GM23338 (cell line): ENCODE measurements around the gene EPPIN. TPM values are rescaled to one million over a fixed set of nuclear protein-coding genes. Genes with fewer than 3 reads are reported as not detected.

Source experiments
- ATAC-seq: fragments of 200-7000 bp; cut with Tn5 transposase; 3 replicates; pipeline ENCODE4 v1.9.1; 2020
- DNase-seq: peaks from one replicate; pipeline ENCODE4 v3.0.0-alpha.2; 2015; ENCODE audit warnings: low spot score
- H2AFZ ChIP-seq: fragments of 200-600 bp; sonication (generic); 2 replicates; pipeline ENCODE4 v1.8.0; 2016; ENCODE audit warnings: antibody characterized with exemption, mild to moderate bottlenecking, moderate library complexity
- H3F3A ChIP-seq: fragments of 200-600 bp; sonication (generic); replicated peaks from 2 replicates; pipeline ENCODE4 v1.8.0; 2017; ENCODE audit warnings: antibody characterized with exemption, mixed run types, low read depth
- H3K27ac ChIP-seq: fragments of 200-600 bp; sonication (generic); 2 replicates; pipeline ENCODE4 v1.6.1; 2016; ENCODE audit warnings: low read depth
- H3K27me3 ChIP-seq: fragments of 200-600 bp; sonication (generic); 2 replicates; pipeline ENCODE4 v1.8.0; 2016; ENCODE audit warnings: mild to moderate bottlenecking, mixed run types, moderate library complexity; ENCODE audit not compliant: insufficient read depth
- H3K36me3 ChIP-seq: fragments of 200-600 bp; sonication (generic); 2 replicates; pipeline ENCODE4 v1.8.0; 2016; ENCODE audit warnings: mild to moderate bottlenecking; ENCODE audit not compliant: insufficient read depth
- H3K4me1 ChIP-seq: fragments of 200-600 bp; sonication (generic); 2 replicates; pipeline ENCODE4 v1.8.0; 2016; ENCODE audit warnings: mild to moderate bottlenecking, moderate library complexity; ENCODE audit not compliant: insufficient read depth
- H3K4me2 ChIP-seq: fragments of 200-600 bp; sonication (generic); 2 replicates; pipeline ENCODE4 v1.7.1; 2017; ENCODE audit warnings: mixed run types
- H3K4me3 ChIP-seq: fragments of 200-600 bp; sonication (generic); 2 replicates; pipeline ENCODE4 v1.6.1; 2016; ENCODE audit warnings: mixed run types
- H3K79me2 ChIP-seq: fragments of 200-600 bp; sonication (generic); replicated peaks from 2 replicates; pipeline ENCODE4 v1.8.0; 2017; ENCODE audit warnings: mild to moderate bottlenecking; ENCODE audit not compliant: insufficient read depth
- H3K9me2 ChIP-seq: fragments of 200-600 bp; sonication (generic); 2 replicates; pipeline ENCODE4 v1.8.0; 2017; ENCODE audit not compliant: insufficient read depth
- H4K20me1 ChIP-seq: fragments of 200-600 bp; sonication (generic); replicated peaks from 2 replicates; pipeline ENCODE4 v1.8.0; 2017; ENCODE audit warnings: mild to moderate bottlenecking; ENCODE audit not compliant: insufficient read depth
- H3K27ac Mint-ChIP-seq: 2 replicates; pipeline ENCODE4 v1.8.0; 2020; ENCODE audit warnings: inconsistent platforms, mild to moderate bottlenecking, moderate library complexity, mixed read lengths
- H3K27me3 Mint-ChIP-seq: 3 replicates; pipeline ENCODE4 v1.8.0; 2022; ENCODE audit warnings: low read depth, mild to moderate bottlenecking, moderate library complexity, mixed read lengths, inconsistent platforms; ENCODE audit not compliant: insufficient read depth, poor library complexity
- H3K36me3 Mint-ChIP-seq: 3 replicates; pipeline ENCODE4 v1.8.0; 2021; ENCODE audit warnings: low read depth, mild to moderate bottlenecking, inconsistent platforms, moderate library complexity, mixed read lengths
- H3K4me1 Mint-ChIP-seq: 3 replicates; pipeline ENCODE4 v1.8.0; 2020; ENCODE audit warnings: mild to moderate bottlenecking, inconsistent platforms, mixed read lengths
- H3K4me3 Mint-ChIP-seq: 3 replicates; pipeline ENCODE4 v1.8.0; 2021; ENCODE audit warnings: moderate library complexity, mild to moderate bottlenecking, inconsistent platforms, mixed read lengths
- H3K9me3 Mint-ChIP-seq: 3 replicates; pipeline ENCODE4 v1.8.0; 2020; ENCODE audit warnings: moderate library complexity, mild to moderate bottlenecking, inconsistent platforms, mixed read lengths
- EZH2 ChIP-seq: fragments of 200-600 bp; sonication (generic); IDR thresholded peaks from one replicate; pipeline ENCODE4 v1.8.0; 2017; ENCODE audit warnings: antibody characterized with exemption, mild to moderate bottlenecking, low read depth; ENCODE audit not compliant: unreplicated experiment
- EZH2phosphoT487 ChIP-seq: fragments of 200-600 bp; sonication (generic); IDR thresholded peaks from one replicate; pipeline ENCODE4 v1.8.1; 2018; ENCODE audit warnings: antibody characterized with exemption; ENCODE audit not compliant: unreplicated experiment
- JUNB ChIP-seq: IDR thresholded peaks from one replicate; pipeline ENCODE4 v1.6.1; 2016; ENCODE audit warnings: antibody characterized with exemption; ENCODE audit not compliant: unreplicated experiment
- NANOG ChIP-seq: IDR thresholded peaks from 2 replicates; pipeline ENCODE4 v1.6.1; 2016; ENCODE audit warnings: antibody characterized with exemption, borderline replicate concordance
- POLR2AphosphoS5 ChIP-seq: IDR thresholded peaks from 2 replicates; pipeline ENCODE4 v1.6.1; 2016; ENCODE audit warnings: antibody characterized with exemption, low read depth
- STAT1 ChIP-seq: IDR thresholded peaks from one replicate; pipeline ENCODE4 v1.6.1; 2016; ENCODE audit warnings: antibody characterized with exemption; ENCODE audit not compliant: unreplicated experiment
- ZNF114 ChIP-seq: fragments of 250-450 bp; sonication (Bioruptor Pico); IDR thresholded peaks from 2 replicates; pipeline ENCODE4 v1.5.0; 2020; ENCODE audit warnings: mild to moderate bottlenecking, moderate library complexity
- ZNF331 ChIP-seq: fragments of 250-450 bp; sonication (Bioruptor Pico); IDR thresholded peaks from 2 replicates; pipeline ENCODE4 v1.5.0; 2020; ENCODE audit warnings: low read depth, mild to moderate bottlenecking, moderate library complexity
- polyA plus RNA-seq: library from polyadenylated mRNA; unstranded; fragments of >200 nt; fragmentation: Nextera tagmentation; extraction: Ambion mirVana; gene quantifications from 2 replicates; pipeline ENCODE4 v1.2.1, GENCODE V29; 2016
- total RNA-seq: library from RNA; depleted of rRNA; stranded (reverse); fragments of >200 nt; shearing (Covaris generic); gene quantifications from 2 replicates; pipeline ENCODE4 v1.2.3, GENCODE V29; 2014
- TF ChIP-seq, protein P1 (sequence below): IDR thresholded peaks from 2 replicates; pipeline ENCODE4 v1.6.1; 2016; ENCODE audit warnings: antibody characterized with exemption
- TF ChIP-seq, protein P2 (sequence below), 2 experiments: fragments of 200-600 bp in 1 of 2; sonication (generic) in 1 of 2; conservative IDR thresholded peaks; 2 replicates each; pipeline versions ENCODE4 v1.5.1 to v1.6.1; 2016 to 2017; ENCODE audit warnings: antibody characterized with exemption in 2 of 2, low read depth in 2 of 2, mild to moderate bottlenecking in 2 of 2, moderate library complexity in 1 of 2
- TF ChIP-seq, protein P3 (sequence below): IDR thresholded peaks from one replicate; pipeline ENCODE4 v1.6.1; 2018; ENCODE audit warnings: antibody characterized with exemption; ENCODE audit not compliant: unreplicated experiment

The EPPIN gene
- total and polyA plus RNA-seq, 2 experiments from 2014 or later = 0.78 TPM; not detected in 1

DNA sequence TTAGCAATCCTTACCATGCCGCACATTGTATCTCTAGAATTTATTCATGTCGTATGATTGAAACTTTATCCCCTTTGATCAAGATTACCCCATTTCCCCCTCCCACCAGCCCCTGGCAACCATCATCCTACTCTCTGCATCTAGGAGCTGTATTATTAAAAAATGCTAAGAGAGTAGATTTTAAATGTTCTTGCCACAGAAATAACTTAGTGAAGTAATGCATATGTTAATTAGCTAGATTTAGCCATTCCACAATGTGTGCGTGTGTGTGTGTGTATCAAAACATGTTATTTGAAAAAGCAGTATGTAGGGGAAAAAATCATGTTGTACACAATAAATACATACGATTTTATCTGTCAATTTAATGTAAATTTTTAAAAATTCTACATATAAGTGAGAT lies 19.9 kb downstream of the EPPIN start (continued):
- TF ChIP-seq, protein P1, sequence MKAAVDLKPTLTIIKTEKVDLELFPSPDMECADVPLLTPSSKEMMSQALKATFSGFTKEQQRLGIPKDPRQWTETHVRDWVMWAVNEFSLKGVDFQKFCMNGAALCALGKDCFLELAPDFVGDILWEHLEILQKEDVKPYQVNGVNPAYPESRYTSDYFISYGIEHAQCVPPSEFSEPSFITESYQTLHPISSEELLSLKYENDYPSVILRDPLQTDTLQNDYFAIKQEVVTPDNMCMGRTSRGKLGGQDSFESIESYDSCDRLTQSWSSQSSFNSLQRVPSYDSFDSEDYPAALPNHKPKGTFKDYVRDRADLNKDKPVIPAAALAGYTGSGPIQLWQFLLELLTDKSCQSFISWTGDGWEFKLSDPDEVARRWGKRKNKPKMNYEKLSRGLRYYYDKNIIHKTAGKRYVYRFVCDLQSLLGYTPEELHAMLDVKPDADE = no peak
- TF ChIP-seq, protein P2, sequence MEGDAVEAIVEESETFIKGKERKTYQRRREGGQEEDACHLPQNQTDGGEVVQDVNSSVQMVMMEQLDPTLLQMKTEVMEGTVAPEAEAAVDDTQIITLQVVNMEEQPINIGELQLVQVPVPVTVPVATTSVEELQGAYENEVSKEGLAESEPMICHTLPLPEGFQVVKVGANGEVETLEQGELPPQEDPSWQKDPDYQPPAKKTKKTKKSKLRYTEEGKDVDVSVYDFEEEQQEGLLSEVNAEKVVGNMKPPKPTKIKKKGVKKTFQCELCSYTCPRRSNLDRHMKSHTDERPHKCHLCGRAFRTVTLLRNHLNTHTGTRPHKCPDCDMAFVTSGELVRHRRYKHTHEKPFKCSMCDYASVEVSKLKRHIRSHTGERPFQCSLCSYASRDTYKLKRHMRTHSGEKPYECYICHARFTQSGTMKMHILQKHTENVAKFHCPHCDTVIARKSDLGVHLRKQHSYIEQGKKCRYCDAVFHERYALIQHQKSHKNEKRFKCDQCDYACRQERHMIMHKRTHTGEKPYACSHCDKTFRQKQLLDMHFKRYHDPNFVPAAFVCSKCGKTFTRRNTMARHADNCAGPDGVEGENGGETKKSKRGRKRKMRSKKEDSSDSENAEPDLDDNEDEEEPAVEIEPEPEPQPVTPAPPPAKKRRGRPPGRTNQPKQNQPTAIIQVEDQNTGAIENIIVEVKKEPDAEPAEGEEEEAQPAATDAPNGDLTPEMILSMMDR (conservative IDR thresholded peaks at IDR 0.05; ENCODE audit: low read depth in 2 of 2) = no peak
- TF ChIP-seq NANOG (no peak), JUNB (no peak)

DNA sequence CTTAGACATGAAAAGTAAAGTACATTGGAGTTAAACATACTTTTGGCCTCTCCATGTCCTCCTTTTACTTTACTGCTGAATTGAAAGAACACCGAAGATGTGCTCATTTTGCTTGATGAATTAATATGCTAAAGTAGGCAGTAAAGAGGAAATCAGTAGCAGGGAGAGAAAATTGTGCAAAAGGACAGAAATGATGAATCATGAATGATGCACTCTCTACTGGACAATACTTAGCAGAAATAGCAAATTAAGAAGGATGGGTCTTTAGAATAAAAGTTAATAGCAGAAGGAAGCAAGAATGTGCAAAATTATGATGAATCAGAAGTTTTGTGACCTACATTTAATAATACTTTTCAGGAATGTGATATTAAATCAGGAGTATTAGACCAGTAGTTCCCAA lies 23.4 kb downstream of the EPPIN start:
- Mint-ChIP-seq H3K9me3 (no peaks in the 10 kb centered on the region), H3K4me1 (no peaks in the 10 kb centered on the region), H3K4me3 (no peak overlapping the region), H3K36me3 (no peaks in the 10 kb centered on the region), H3K27me3 (peaks cover 2% of the 10 kb centered on the region), H3K27ac (no peak overlapping the region)
- no peak overlapping the region for H3K4me3 ChIP-seq
- no peaks in the 10 kb centered on the region for H3K27me3 ChIP-seq
- H3K79me2 ChIP-seq = no peaks in the 10 kb centered on the region
- DNase-seq (no peak), ATAC-seq (no peak)
- no peak overlapping the region for H3K4me2 ChIP-seq
- no peaks in the 10 kb centered on the region for H3K4me1 ChIP-seq
- H3F3A ChIP-seq = no peaks in the 10 kb centered on the region
- H3K27ac ChIP-seq = no peak overlapping the region
- no peaks in the 10 kb centered on the region for H3K36me3 ChIP-seq
- no peak overlapping the region for H2AFZ ChIP-seq
- no peaks in the 10 kb centered on the region for H3K9me2 ChIP-seq
- H4K20me1 ChIP-seq = no peaks in the 10 kb centered on the region
- TF ChIP-seq ZNF114 (CRISPR knock-in tag) (no peak), JUNB (no peak), NANOG (no peak), EZH2 (no peak), EZH2phosphoT487 (no peak), ZNF331 (no peak), POLR2AphosphoS5 (no peak), STAT1 (no peak)
- TF ChIP-seq, protein P2 (conservative IDR thresholded peaks at IDR 0.05; ENCODE audit: low read depth in 2 of 2) = no peak
- TF ChIP-seq, protein P3, sequence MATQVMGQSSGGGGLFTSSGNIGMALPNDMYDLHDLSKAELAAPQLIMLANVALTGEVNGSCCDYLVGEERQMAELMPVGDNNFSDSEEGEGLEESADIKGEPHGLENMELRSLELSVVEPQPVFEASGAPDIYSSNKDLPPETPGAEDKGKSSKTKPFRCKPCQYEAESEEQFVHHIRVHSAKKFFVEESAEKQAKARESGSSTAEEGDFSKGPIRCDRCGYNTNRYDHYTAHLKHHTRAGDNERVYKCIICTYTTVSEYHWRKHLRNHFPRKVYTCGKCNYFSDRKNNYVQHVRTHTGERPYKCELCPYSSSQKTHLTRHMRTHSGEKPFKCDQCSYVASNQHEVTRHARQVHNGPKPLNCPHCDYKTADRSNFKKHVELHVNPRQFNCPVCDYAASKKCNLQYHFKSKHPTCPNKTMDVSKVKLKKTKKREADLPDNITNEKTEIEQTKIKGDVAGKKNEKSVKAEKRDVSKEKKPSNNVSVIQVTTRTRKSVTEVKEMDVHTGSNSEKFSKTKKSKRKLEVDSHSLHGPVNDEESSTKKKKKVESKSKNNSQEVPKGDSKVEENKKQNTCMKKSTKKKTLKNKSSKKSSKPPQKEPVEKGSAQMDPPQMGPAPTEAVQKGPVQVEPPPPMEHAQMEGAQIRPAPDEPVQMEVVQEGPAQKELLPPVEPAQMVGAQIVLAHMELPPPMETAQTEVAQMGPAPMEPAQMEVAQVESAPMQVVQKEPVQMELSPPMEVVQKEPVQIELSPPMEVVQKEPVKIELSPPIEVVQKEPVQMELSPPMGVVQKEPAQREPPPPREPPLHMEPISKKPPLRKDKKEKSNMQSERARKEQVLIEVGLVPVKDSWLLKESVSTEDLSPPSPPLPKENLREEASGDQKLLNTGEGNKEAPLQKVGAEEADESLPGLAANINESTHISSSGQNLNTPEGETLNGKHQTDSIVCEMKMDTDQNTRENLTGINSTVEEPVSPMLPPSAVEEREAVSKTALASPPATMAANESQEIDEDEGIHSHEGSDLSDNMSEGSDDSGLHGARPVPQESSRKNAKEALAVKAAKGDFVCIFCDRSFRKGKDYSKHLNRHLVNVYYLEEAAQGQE = no peak
- TF ChIP-seq, protein P1 = no peak
